Duodenal mucosa (tissue), 2 donors: ENCODE measurements around the gene TMEM260.
"Not testable (repeated sequence)": the region's sequence is repeated elsewhere in the genome, so short reads cannot be mapped to it uniquely, and the experiment has no call there.

Experiments used
- H3K27ac ChIP-seq: one replicate; pipeline ENCODE4 v1.7.0; 2013; ENCODE audit warnings: low read depth, low read length
- H3K27me3 ChIP-seq, 2 donors: one replicate each; pipeline ENCODE4 v1.7.0; 2013; ENCODE audit warnings: low read length in 2 of 2, control low read depth in 1 of 2; ENCODE audit not compliant: insufficient read depth in 2 of 2, control insufficient read depth in 1 of 2
- H3K36me3 ChIP-seq, 2 donors: one replicate each; pipeline ENCODE4 v1.7.0; 2013; ENCODE audit warnings: low read length in 2 of 2, control low read depth in 1 of 2; ENCODE audit not compliant: insufficient read depth in 2 of 2, control insufficient read depth in 1 of 2
- H3K4me1 ChIP-seq, 2 donors: one replicate each; pipeline ENCODE4 v1.7.0; 2013; ENCODE audit warnings: low read length in 2 of 2, control low read depth in 1 of 2; ENCODE audit not compliant: insufficient read depth in 2 of 2, control insufficient read depth in 1 of 2
- H3K4me3 ChIP-seq, 2 donors: one replicate each; pipeline ENCODE4 v1.7.0; 2013; ENCODE audit warnings: low read length in 2 of 2, low read depth in 1 of 2
- H3K9ac ChIP-seq, 2 donors: one replicate each; pipeline ENCODE4 v1.7.0; 2013; ENCODE audit warnings: low read length in 2 of 2, low read depth in 1 of 2
- H3K9me3 ChIP-seq, 2 donors: one replicate each; pipeline ENCODE4 v1.7.0; 2013; ENCODE audit warnings: low read length in 2 of 2, control low read depth in 1 of 2; ENCODE audit not compliant: control insufficient read depth in 1 of 2

The TMEM260 gene

DNA sequence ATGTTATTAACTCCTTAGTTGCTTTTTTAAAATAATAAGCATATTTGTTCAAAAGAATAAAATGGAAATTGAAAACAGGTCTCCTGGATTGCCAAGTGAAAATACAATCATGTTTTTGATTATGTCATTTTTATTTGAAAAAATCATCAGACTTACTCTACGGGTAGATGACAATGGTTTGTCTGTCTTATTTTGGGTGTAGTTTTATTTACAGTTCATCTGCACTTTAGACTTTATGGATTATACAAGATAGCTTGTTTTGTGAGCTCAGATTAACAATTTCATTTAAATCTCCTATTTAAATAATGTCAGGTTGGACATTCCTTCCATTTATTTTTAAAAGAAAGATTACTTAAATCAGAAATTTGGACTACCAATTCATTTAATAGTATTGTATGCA, 14.8 kb downstream of the TMEM260 start:
- Histone ChIP-seq H3K27ac (no peak overlapping the region), H3K27me3 (no peaks in the 10 kb centered on the region), H3K4me3 (no peak overlapping the region), H3K4me1 (peaks cover 0 to 4% of the 10 kb centered on the region in 2 donors), H3K36me3 (peaks cover 11 to 16% of the 10 kb centered on the region in 2 donors), H3K9ac (no peak overlapping the region), H3K9me3 (no peaks in the 10 kb centered on the region)

DNA sequence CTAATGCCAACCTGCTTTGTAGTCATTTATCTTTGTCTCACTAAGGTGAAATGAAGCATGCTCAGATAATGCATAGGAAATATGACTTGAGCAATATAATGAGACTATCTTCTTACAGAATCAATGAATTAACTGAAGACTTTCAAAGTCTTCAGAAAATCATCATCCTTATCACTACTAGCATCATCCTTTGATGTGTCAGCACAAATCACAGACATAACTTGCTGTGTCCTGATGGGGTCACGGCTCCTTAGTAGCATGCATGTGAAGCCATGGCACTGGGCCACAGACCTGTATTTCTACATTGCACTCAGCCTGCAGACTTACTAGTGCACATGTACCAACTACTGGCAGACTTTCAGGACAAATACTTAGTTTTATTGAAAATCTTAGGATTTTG, 18.9 kb downstream of the TMEM260 start:
- H3K27me3 ChIP-seq: no peaks in the 10 kb centered on the region
- H3K27ac ChIP-seq: no peak overlapping the region
- H3K36me3 ChIP-seq: peaks cover 6 to 8% of the 10 kb centered on the region in 2 donors
- no peak overlapping the region for H3K4me3 ChIP-seq
- no peak overlapping the region for H3K9ac ChIP-seq
- peaks cover 0 to 4% of the 10 kb centered on the region in 2 donors for H3K4me1 ChIP-seq
- no peaks in the 10 kb centered on the region for H3K9me3 ChIP-seq

DNA sequence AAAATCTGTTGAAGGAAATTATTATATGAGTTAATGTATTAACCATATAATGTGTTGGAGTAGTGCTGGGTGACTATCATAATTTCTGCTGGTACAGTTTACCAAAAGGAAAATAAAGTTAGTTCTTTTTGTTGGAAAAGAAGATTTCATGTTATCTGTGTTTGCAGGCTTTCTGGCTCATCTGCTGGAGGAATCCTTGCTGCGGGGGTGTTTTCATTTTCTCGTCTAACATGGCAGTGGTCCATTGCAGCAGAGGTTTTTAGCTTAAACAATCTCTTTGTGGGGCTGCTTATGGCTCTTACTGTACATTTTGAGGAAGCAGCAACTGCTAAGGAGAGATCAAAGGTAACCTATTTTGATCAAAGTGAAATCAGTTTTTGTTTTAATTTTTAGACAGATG, 24.1 kb downstream of the TMEM260 start:
- Histone ChIP-seq H3K36me3 (peaks cover 12 to 14% of the 10 kb centered on the region in 2 donors), H3K4me1 (no peaks in the 10 kb centered on the region), H3K27ac (no peak overlapping the region), H3K9ac (no peak overlapping the region), H3K4me3 (no peak overlapping the region), H3K9me3 (no peaks in the 10 kb centered on the region), H3K27me3 (no peaks in the 10 kb centered on the region)

DNA sequence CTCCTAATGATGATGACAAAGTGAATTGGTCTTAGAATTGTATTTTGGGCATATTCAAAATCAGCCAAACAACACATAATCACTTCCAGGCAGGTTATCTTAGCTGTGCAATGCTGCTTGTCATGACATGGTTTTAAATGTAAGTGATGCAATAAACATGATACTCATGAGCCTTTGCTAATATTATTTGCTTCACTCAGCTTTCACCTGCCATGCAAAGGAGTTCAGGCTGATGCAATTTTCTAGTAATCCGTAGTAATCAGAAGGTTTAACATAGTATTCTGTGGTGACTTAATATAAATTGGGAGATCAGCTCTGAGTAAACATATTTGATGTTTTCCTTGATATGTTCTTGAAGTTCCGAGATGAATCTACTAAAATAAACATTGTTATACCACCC, 29.1 kb downstream of the TMEM260 start:
- Histone ChIP-seq H3K4me3 (no peak overlapping the region), H3K9me3 (no peaks in the 10 kb centered on the region), H3K27ac (no peak overlapping the region), H3K36me3 (peaks cover 25 to 35% of the 10 kb centered on the region in 2 donors), H3K27me3 (no peaks in the 10 kb centered on the region), H3K4me1 (no peaks in the 10 kb centered on the region), H3K9ac (no peak overlapping the region)

DNA sequence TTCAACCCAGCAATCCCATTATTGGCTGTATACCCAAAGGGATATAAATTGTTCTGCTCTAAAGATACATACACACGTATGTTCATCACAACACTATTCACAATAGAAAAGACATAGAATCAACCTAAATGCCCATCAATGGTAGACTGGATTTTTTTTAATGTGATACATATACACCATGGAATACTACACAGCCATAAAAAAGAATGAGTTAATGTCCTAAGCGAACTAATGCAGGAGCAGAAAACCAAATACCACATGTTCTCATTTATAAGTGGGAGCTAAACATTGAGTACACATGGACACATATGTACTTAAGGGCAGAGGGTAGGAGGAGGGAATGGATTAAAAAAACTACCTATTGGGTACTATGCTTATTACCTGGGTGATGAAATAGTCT, 32.1 kb downstream of the TMEM260 start:
- not testable (repeated sequence) for H3K9me3 ChIP-seq, H3K27me3 ChIP-seq, H3K4me3 ChIP-seq, H3K9ac ChIP-seq, H3K27ac ChIP-seq, H3K4me1 ChIP-seq
- peaks cover 24 to 40% of the 10 kb centered on the region in 2 donors for H3K36me3 ChIP-seq

DNA sequence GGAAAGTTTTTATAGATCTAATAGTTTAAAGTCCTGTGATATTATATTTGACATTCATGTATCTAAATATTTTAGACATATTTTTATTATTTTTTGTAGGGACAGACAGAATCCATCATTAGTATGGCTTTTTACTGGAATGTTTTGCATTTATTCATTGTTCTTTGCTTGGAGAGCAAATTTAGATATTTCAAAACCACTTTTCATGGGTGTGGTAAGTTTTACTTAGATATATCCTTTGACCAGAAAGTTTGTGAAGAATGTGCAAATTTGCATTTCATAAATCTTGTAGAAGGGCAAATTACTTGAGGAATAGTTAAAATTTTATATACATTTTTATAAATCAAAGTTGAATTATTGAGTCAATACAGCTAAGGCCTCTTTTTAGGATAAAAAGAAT, 37.5 kb downstream of the TMEM260 start:
- no peaks in the 10 kb centered on the region for H3K9me3 ChIP-seq
- H3K36me3 ChIP-seq: peaks cover 36 to 56% of the 10 kb centered on the region in 2 donors
- H3K4me1 ChIP-seq: no peaks in the 10 kb centered on the region
- no peak overlapping the region for H3K4me3 ChIP-seq
- H3K27me3 ChIP-seq: no peaks in the 10 kb centered on the region
- no peak overlapping the region for H3K27ac ChIP-seq
- H3K9ac ChIP-seq: no peak overlapping the region

DNA sequence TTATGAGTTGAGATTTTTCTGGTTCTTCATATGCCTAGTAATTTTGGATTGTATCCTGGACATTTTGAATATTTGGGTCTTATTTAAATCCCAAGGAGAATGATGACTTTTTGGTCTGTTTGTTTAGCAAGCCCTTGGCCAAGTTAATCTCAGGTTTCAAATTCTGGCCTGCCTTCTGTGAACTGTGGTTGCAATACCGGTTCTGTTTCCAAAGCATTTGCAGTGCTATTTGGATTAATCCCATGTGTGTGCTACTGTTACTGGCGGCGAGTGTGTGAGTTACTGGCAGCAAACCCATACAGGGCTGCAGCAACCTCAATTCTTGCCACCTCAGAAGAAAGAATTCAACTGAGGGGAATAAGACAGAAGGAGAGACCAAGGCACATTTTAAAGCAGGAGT, 51.1 kb downstream of the TMEM260 start:
- Histone ChIP-seq H3K4me1 (no peaks in the 10 kb centered on the region), H3K27me3 (no peaks in the 10 kb centered on the region), H3K36me3 (peaks cover 15 to 60% of the 10 kb centered on the region in 2 donors), H3K27ac (no peak overlapping the region), H3K4me3 (no peak overlapping the region), H3K9me3 (peaks cover 0 to 7% of the 10 kb centered on the region in 2 donors), H3K9ac (no peak overlapping the region)

DNA sequence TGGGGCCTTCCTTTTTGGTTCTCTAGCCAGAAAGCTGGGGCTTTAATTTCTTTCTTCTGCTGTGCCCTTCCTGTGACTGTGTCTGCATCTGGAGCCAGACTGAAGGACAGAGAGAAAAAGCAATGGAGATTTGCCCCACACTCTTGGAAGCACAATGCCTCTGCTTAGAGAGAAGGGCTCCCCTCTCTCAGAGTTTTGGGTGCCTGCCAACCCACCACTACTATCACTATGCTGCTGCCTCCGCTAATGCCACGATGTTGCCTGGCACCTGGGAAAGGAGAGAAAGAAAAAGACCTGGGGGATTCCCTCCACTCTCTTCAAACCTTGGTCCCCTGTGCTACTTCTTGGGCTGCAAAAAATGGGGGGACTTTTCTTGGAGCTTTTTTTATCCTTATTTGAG, 52.6 kb downstream of the TMEM260 start:
- Histone ChIP-seq H3K27me3 (no peaks in the 10 kb centered on the region), H3K4me3 (no peak overlapping the region), H3K4me1 (no peaks in the 10 kb centered on the region), H3K9me3 (peaks cover 0 to 7% of the 10 kb centered on the region in 2 donors), H3K9ac (no peak overlapping the region), H3K27ac (no peak overlapping the region), H3K36me3 (peaks cover 29 to 64% of the 10 kb centered on the region in 2 donors)

DNA sequence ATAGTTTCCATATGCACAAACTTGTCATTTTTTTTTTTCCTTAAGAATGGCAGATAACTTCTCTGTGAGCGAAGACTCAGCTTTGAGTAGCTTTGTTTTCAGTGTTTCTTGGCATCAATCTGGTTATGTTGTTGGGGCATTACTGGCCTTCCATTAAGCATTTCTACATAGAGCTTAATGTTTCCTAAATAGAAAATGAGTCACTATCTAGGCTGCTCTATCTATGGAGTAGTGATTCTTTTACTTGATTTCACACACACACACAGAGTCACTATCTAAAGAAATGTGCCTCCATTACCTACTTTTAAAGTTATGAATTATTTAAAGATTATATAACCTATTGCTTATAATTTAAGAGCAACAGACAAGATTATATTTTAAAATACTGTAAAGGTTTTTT, 53.9 kb downstream of the TMEM260 start:
- peaks cover 41 to 71% of the 10 kb centered on the region in 2 donors for H3K36me3 ChIP-seq
- H3K4me3 ChIP-seq: no peak overlapping the region
- H3K4me1 ChIP-seq: no peaks in the 10 kb centered on the region
- H3K27ac ChIP-seq: no peak overlapping the region
- no peak overlapping the region for H3K9ac ChIP-seq
- no peaks in the 10 kb centered on the region for H3K27me3 ChIP-seq
- H3K9me3 ChIP-seq: peaks cover 0 to 7% of the 10 kb centered on the region in 2 donors

DNA sequence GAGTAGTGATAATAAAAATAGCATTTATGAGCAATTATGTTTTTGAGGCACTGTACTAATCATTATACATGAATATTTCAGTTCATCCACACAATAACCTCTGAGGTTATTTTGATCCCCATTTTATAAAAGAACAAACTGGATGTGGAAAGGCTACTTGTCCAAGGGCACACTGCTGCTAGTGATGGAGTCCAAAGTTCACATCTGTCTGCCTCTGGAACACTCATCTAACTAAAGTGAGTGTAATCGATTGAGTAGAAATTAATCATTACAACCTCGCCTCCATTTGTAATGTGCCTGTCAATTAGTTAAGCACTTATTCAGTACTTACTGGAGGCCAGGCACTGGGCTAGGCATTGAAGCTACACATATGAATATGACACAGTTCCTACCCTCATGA, 55.4 kb downstream of the TMEM260 start:
- Histone ChIP-seq H3K4me3 (no peak overlapping the region), H3K27me3 (no peaks in the 10 kb centered on the region), H3K9ac (no peak overlapping the region), H3K27ac (no peak overlapping the region), H3K4me1 (no peaks in the 10 kb centered on the region), H3K9me3 (peaks cover 0 to 4% of the 10 kb centered on the region in 2 donors), H3K36me3 (peaks cover 45 to 86% of the 10 kb centered on the region in 2 donors)

DNA sequence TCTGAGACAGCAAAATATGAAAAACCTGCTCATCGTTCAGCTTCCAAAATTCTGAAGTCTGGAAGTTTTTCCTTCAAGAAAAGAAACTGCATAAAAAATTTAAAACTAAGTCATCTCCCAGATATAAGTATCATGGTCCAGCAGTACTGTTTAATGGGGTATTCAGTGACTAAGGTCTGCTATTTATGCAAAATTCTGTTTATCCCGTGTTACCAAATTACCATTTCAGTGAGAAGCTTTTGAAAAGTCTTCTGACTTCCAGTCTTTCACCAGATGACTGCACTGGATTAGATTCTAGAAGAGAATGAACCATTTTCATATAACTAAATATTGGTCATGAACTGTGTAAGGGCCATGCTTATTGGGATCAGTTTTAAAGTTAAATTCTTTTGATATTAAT, 67.9 kb downstream of the TMEM260 start:
- Histone ChIP-seq H3K9me3 (no peaks in the 10 kb centered on the region), H3K4me3 (no peak overlapping the region), H3K36me3 (peaks cover 8 to 9% of the 10 kb centered on the region in 2 donors), H3K9ac (no peak overlapping the region), H3K4me1 (no peaks in the 10 kb centered on the region), H3K27me3 (no peaks in the 10 kb centered on the region), H3K27ac (no peak overlapping the region)
